ENCODE results near the gene GIN1.
"Not testable (repeated sequence)": the region's sequence is repeated elsewhere in the genome, so short reads cannot be mapped to it uniquely, and the experiment has no call there.

Gene GIN1

GRCh38 chr5:103119765-103120606 lies at the start of gene GIN1, which contains the start of gene PPIP5K2:
Gene GIN1, minus strand, starts transcription at chr5:103120138. Its CDS starts 11,431 bp downstream, at chr5:103108707.
Gene PPIP5K2, plus strand, starts transcription at chr5:103120301. Its CDS starts 9,289 bp downstream, at chr5:103129590.
- TF ChIP-seq CTCF (IDR thresholded peaks at IDR 0.05; ENCODE audit: control insufficient read depth, extremely low read depth, insufficient read depth), result no peak
- DNase-seq (ENCODE audit: low read depth), result peak; percentile 97

GRCh38 chr5:103166706-103167105 lies 46.8 kb upstream of the GIN1 start:
- no peak overlapping the region for H3K4me3 ChIP-seq (ENCODE audit: low read depth, low read length)
- no peak for DNase-seq (ENCODE audit: low read depth)
- TF ChIP-seq CTCF (IDR thresholded peaks at IDR 0.05; ENCODE audit: control insufficient read depth, extremely low read depth, insufficient read depth), result no peak

More at GRCh38 chr5:103119765-103120606, at the start of gene GIN1, which contains the start of gene PPIP5K2:
- peak within 1 kb of the TSS; percentile 92 for H3K4me3 ChIP-seq (ENCODE audit: low read depth, low read length)

GRCh38 chr5:103151156-103151555 lies 31.2 kb upstream of the GIN1 start:
- no peak overlapping the region for H3K4me3 ChIP-seq (ENCODE audit: low read depth, low read length)
- TF ChIP-seq CTCF (IDR thresholded peaks at IDR 0.05; ENCODE audit: control insufficient read depth, extremely low read depth, insufficient read depth), result no peak

GRCh38 chr5:103148213-103148612 lies 28.3 kb upstream of the GIN1 start:
- no peak for DNase-seq (ENCODE audit: low read depth)
- TF ChIP-seq CTCF (IDR thresholded peaks at IDR 0.05; ENCODE audit: control insufficient read depth, extremely low read depth, insufficient read depth), result no peak
- no peak overlapping the region for H3K4me3 ChIP-seq (ENCODE audit: low read depth, low read length)

More at GRCh38 chr5:103151156-103151555, 31.2 kb upstream of the GIN1 start:
- DNase-seq (ENCODE audit: low read depth), result no peak

- no peak for TF ChIP-seq CTCF (IDR thresholded peaks at IDR 0.05; ENCODE audit: control insufficient read depth, extremely low read depth, insufficient read depth)
- DNase-seq (ENCODE audit: low read depth), result no peak
- H3K4me3 ChIP-seq (ENCODE audit: low read depth, low read length), result no peak overlapping the region
Observed at GRCh38 chr5:103145196-103145595, 25.3 kb upstream of the GIN1 start.

- DNase-seq (ENCODE audit: low read depth); H3K4me3 ChIP-seq (ENCODE audit: low read depth, low read length): not testable (repeated sequence)
Observed at GRCh38 chr5:103142132-103142531, 22.2 kb upstream of the GIN1 start.

GRCh38 chr5:103139264-103139865 lies 19.4 kb upstream of the GIN1 start:
- peak; percentile 96 for TF ChIP-seq CTCF (IDR thresholded peaks at IDR 0.05; ENCODE audit: control insufficient read depth, extremely low read depth, insufficient read depth)
- peak; percentile 34 for DNase-seq (ENCODE audit: low read depth)
- no peak overlapping the region for H3K4me3 ChIP-seq (ENCODE audit: low read depth, low read length)

All from LNCaP clone FGC (cell line).